AG04450 (cell line): Measurements from ENCODE around the gene ANAPC13. TPM values are rescaled to one million over a fixed set of nuclear protein-coding genes. Genes with fewer than 3 reads are reported as not detected.

Experiments
- CTCF ChIA-PET: fragments of 300-600, 350-600 bp; formaldehyde crosslinking; extraction: SDS; loops from one replicate; lab custom pipeline; 2022; ENCODE audit warnings: antibody characterized with exemption, inconsistent platforms; lab: Charles Lee
- POLR2A ChIA-PET: fragments of 350-600 bp; formaldehyde crosslinking; extraction: SDS; loops from one replicate; lab custom pipeline; 2021; ENCODE audit warnings: antibody characterized with exemption, inconsistent platforms; lab: Yijun Ruan, JAX
- DNase-seq: peaks from one replicate; pipeline ENCODE4 v3.0.0-alpha.2; 2011; ENCODE audit warnings: low read depth, low spot score
- H3K27ac ChIP-seq: one replicate; pipeline ENCODE4 v1.5.1; 2012; ENCODE audit warnings: low read depth, low read length, control low read depth
- H3K27me3 ChIP-seq: one replicate; pipeline ENCODE4 v1.6.0; 2012; ENCODE audit warnings: low read length; ENCODE audit not compliant: control insufficient read depth, insufficient read depth
- H3K4me3 ChIP-seq: 2 replicates; pipeline ENCODE4 v1.5.1; 2011; ENCODE audit warnings: mild to moderate bottlenecking, low read depth, low read length, control low read depth
- H3K9me3 ChIP-seq: 2 replicates; pipeline ENCODE4 v1.5.1; 2012; ENCODE audit warnings: low read length; ENCODE audit not compliant: control insufficient read depth, insufficient read depth
- polyA plus RNA-seq: library from polyadenylated mRNA; depleted of rRNA; stranded (reverse); fragments of >200 nt; gene quantifications from 2 replicates; pipeline ENCODE4 v1.2.3, GENCODE V29; 2011
- TF ChIP-seq, protein P1 (sequence below): IDR thresholded peaks from 2 replicates; pipeline ENCODE4 v1.5.1; 2011; ENCODE audit warnings: low read depth, low read length, control low read depth, inconsistent platforms

ANAPC13 gene
- polyA plus RNA-seq, 1 experiment = 176 TPM

DNA sequence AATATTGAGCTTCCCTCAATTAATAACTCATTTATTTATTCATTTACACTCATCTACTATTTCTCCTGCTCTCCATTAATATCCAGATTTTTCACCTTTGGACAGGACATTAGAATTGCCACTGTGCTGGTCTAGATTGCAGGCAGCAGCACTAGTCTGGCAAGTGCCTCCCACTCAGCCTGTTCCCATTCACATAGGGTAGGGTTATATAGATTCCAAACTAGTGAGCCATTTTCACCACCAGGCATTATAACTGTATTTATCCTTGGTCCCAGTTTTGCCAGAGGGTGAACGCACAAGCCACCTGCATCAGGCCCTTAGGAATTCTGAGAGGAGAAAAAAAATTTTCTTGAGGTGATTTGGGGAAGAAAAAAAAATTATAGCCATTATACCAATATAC is 44.5 kb downstream of the ANAPC13 start:
- Histone ChIP-seq H3K4me3 (no peak overlapping the region), H3K9me3 (no peaks in the 10 kb centered on the region), H3K27me3 (no peaks in the 10 kb centered on the region), H3K27ac (no peak overlapping the region)
- TF ChIP-seq, protein P1, sequence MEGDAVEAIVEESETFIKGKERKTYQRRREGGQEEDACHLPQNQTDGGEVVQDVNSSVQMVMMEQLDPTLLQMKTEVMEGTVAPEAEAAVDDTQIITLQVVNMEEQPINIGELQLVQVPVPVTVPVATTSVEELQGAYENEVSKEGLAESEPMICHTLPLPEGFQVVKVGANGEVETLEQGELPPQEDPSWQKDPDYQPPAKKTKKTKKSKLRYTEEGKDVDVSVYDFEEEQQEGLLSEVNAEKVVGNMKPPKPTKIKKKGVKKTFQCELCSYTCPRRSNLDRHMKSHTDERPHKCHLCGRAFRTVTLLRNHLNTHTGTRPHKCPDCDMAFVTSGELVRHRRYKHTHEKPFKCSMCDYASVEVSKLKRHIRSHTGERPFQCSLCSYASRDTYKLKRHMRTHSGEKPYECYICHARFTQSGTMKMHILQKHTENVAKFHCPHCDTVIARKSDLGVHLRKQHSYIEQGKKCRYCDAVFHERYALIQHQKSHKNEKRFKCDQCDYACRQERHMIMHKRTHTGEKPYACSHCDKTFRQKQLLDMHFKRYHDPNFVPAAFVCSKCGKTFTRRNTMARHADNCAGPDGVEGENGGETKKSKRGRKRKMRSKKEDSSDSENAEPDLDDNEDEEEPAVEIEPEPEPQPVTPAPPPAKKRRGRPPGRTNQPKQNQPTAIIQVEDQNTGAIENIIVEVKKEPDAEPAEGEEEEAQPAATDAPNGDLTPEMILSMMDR = no peak
- no peak for DNase-seq
- ChIA-PET CTCF (interaction anchor here (1.6 kb wide), 1 partner anchor 228 kb away, joined by 4 read pairs; no protein-coding TSS in a partner anchor), POLR2A (interaction anchor here (1.0 kb wide), 1 partner anchor 15 kb away, joined by 3 read pairs; no protein-coding TSS in a partner anchor)

DNA sequence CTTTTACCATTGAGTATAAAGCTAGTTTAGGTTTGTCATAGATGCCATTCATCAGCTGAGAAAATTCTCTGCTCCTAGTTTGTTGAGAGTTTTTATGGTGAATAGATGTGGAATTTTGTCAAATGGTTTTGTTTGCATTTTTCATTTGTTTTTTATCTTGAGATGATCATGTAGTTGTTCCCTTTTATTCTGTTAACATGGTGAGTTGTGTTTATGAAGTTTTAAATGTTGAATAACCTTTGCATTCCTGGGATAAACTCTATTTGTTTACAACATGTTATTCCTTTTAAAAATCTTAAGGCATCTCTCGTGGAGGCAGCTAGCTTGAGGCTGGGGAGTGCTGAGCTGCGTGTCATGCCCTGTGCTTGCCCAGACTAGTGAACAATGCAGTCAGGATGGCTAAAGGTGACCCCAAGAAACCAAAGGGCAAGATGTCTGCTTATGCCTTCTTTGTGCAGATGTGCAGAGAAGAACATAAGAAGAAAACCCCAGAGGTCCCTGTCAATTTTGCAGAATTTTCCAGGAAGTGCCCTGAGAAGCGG is 48.5 kb downstream of the ANAPC13 start:
- CTCF ChIA-PET = interaction anchor here (1.1 to 1.7 kb wide), 4 partner anchors 9 to 64 kb away, joined by 3 to 4 read pairs (median 4); no protein-coding TSS in a partner anchor
- POLR2A ChIA-PET = interaction anchor here (0.5 to 1.2 kb wide), 4 partner anchors 10 to 73 kb away, joined by 3 to 9 read pairs (median 4); partner anchors contain the start of gene AMOTL2
- TF ChIP-seq, protein P1 = no peak
- Histone ChIP-seq H3K27me3 (no peaks in the 10 kb centered on the region), H3K4me3 (no peak overlapping the region), H3K27ac (no peak overlapping the region), H3K9me3 (no peaks in the 10 kb centered on the region)
- DNase-seq = no peak

DNA sequence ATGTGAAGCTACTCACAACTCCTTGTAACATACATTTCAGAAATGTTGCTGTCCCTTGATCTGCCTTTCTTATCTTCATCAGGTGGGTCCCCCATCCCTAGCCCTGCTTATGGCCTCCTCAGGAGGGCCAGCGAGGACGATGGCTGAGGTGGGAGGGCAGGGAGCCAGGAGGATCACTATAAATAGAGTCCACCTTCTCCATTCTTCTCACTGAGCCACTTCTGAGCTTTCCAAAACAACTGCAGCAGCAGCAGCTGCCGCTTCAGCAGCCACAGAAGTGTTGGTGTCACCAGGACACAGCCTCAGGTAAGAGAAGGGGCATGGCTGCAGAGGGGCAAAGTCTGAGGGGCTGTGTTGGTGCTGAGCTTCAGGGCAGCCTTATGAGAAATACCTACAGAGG is 53.5 kb downstream of the ANAPC13 start:
- no peak for DNase-seq
- Histone ChIP-seq H3K4me3 (no peak overlapping the region), H3K27ac (no peak overlapping the region), H3K9me3 (no peaks in the 10 kb centered on the region), H3K27me3 (no peaks in the 10 kb centered on the region)
- TF ChIP-seq, protein P1 = no peak
- CTCF ChIA-PET = interaction anchor here (1.6 kb wide), 1 partner anchor 124 kb away, joined by 10 read pairs; no protein-coding TSS in a partner anchor
- POLR2A ChIA-PET = no interaction called here

- DNase-seq = no peak
- Histone ChIP-seq H3K4me3 (no peak overlapping the region), H3K27ac (no peak overlapping the region), H3K27me3 (no peaks in the 10 kb centered on the region), H3K9me3 (no peaks in the 10 kb centered on the region)
- CTCF ChIA-PET = no interaction called here
- TF ChIP-seq, protein P1 = no peak
- POLR2A ChIA-PET = no interaction called here
Measured at GRCh38 chr3:134430950-134431445, 54.8 kb downstream of the ANAPC13 start.

- Histone ChIP-seq H3K4me3 (no peak overlapping the region), H3K9me3 (no peaks in the 10 kb centered on the region), H3K27me3 (no peaks in the 10 kb centered on the region), H3K27ac (no peak overlapping the region)
- ChIA-PET CTCF (no interaction called here), POLR2A (no interaction called here)
- no peak for DNase-seq
- TF ChIP-seq, protein P1 = no peak
Measured at GRCh38 chr3:134430174-134430573, 55.6 kb downstream of the ANAPC13 start.
